ENCODE data around the gene GP1BA. TPM values are rescaled to one million over a fixed set of nuclear protein-coding genes. Genes with fewer than 3 reads are reported as not detected.

GP1BA gene
- polyA plus RNA-seq, 1 donor from 2014 or later = not detected

- Histone ChIP-seq H3K27me3 (ENCODE audit: insufficient read depth, low read depth, low read length) (peaks cover 3% of the 10 kb centered on the region), H3K4me2 (ENCODE audit: low read length) (peak overlapping the region; percentile 70), H2AFZ (ENCODE audit: low read depth, low read length) (peak overlapping the region; percentile 60), H4K20me1 (ENCODE audit: insufficient read depth) (no peaks in the 10 kb centered on the region), H3K9ac (ENCODE audit: low read length) (peak overlapping the region; percentile 87), H3F3A (ENCODE audit: insufficient read depth, low read length, poor library complexity, severe bottlenecking) (no peaks in the 10 kb centered on the region), H3K79me2 (replicated peaks; ENCODE audit: insufficient read depth, low read length) (peaks cover 5% of the 10 kb centered on the region), H3K4me3 (ENCODE audit: low read length) (peak overlapping the region; percentile 99), H3K36me3 (ENCODE audit: insufficient read depth, low read length) (no peaks in the 10 kb centered on the region), H3K9me2 (ENCODE audit: insufficient read depth, low read length) (no peaks in the 10 kb centered on the region), H3K27ac (ENCODE audit: low read length) (peak overlapping the region; percentile 82), H3K9me3 (ENCODE audit: low read length) (no peaks in the 10 kb centered on the region)
- TF ChIP-seq REST (IDR thresholded peaks at IDR 0.05; ENCODE audit: borderline replicate concordance) (no peak), RAD21 (conservative IDR thresholded peaks at IDR 0.05) (no peak), EP300 (conservative IDR thresholded peaks at IDR 0.05; ENCODE audit: poor library complexity, severe bottlenecking) (no peak), SMC3 (conservative IDR thresholded peaks at IDR 0.05; ENCODE audit: poor library complexity) (no peak), MXI1 (conservative IDR thresholded peaks at IDR 0.05; ENCODE audit: poor library complexity, severe bottlenecking) (no peak), CTCF (IDR thresholded peaks at IDR 0.05; ENCODE audit: poor library complexity, severe bottlenecking) (no peak), TAF1 (IDR thresholded peaks at IDR 0.05; ENCODE audit: low read depth) (no peak), EZH2 (IDR thresholded peaks at IDR 0.05; ENCODE audit: borderline replicate concordance, insufficient read depth, low read length, poor library complexity, severe bottlenecking) (no peak), POLR2AphosphoS5 (IDR thresholded peaks at IDR 0.05) (no peak)
These were observed 16.8 kb downstream of the GP1BA start for GRCh38 chr17:4948931-4949320.

- H3K79me2 ChIP-seq (replicated peaks; ENCODE audit: insufficient read depth, low read length) = peaks cover 5% of the 10 kb centered on the region
- H3K4me2 ChIP-seq (ENCODE audit: low read length) = peak overlapping the region; percentile 70
- peaks cover 3% of the 10 kb centered on the region for H3K27me3 ChIP-seq (ENCODE audit: insufficient read depth, low read depth, low read length)
- no peaks in the 10 kb centered on the region for H3K9me2 ChIP-seq (ENCODE audit: insufficient read depth, low read length)
- no peaks in the 10 kb centered on the region for H3K36me3 ChIP-seq (ENCODE audit: insufficient read depth, low read length)
- H2AFZ ChIP-seq (ENCODE audit: low read depth, low read length) = peak overlapping the region; percentile 60
- H4K20me1 ChIP-seq (ENCODE audit: insufficient read depth) = no peaks in the 10 kb centered on the region
- no peak for TF ChIP-seq CTCF (IDR thresholded peaks at IDR 0.05; ENCODE audit: poor library complexity, severe bottlenecking)
- no peak for TF ChIP-seq SMC3 (conservative IDR thresholded peaks at IDR 0.05; ENCODE audit: poor library complexity)
- no peak for TF ChIP-seq REST (IDR thresholded peaks at IDR 0.05; ENCODE audit: borderline replicate concordance)
- no peak for TF ChIP-seq MXI1 (conservative IDR thresholded peaks at IDR 0.05; ENCODE audit: poor library complexity, severe bottlenecking)
- TF ChIP-seq POLR2AphosphoS5 (IDR thresholded peaks at IDR 0.05) = no peak
- no peak for TF ChIP-seq EZH2 (IDR thresholded peaks at IDR 0.05; ENCODE audit: borderline replicate concordance, insufficient read depth, low read length, poor library complexity, severe bottlenecking)
- TF ChIP-seq EP300 (conservative IDR thresholded peaks at IDR 0.05; ENCODE audit: poor library complexity, severe bottlenecking) = no peak
- TF ChIP-seq RAD21 (conservative IDR thresholded peaks at IDR 0.05) = no peak
- no peak for TF ChIP-seq TAF1 (IDR thresholded peaks at IDR 0.05; ENCODE audit: low read depth)
- no peaks in the 10 kb centered on the region for H3F3A ChIP-seq (ENCODE audit: insufficient read depth, low read length, poor library complexity, severe bottlenecking)
- no peaks in the 10 kb centered on the region for H3K9me3 ChIP-seq (ENCODE audit: low read length)
- H3K4me3 ChIP-seq (ENCODE audit: low read length) = peak overlapping the region; percentile 99
- H3K27ac ChIP-seq (ENCODE audit: low read length) = no peak overlapping the region
- H3K9ac ChIP-seq (ENCODE audit: low read length) = peak overlapping the region; percentile 87
These were observed 17.4 kb downstream of the GP1BA start for GRCh38 chr17:4949321-4950074.
